ENCODE results near the gene GUK1. TPM values are rescaled to one million over a fixed set of nuclear protein-coding genes. Genes with fewer than 3 reads are reported as not detected.

GUK1 gene
- total and polyA plus RNA-seq, 2 of the 4 experiments (the other 2 are of a cell fraction), result 465 to 548 TPM

- no peaks in the 10 kb centered on the region for H3K27me3 ChIP-seq (ENCODE audit: control insufficient read depth, insufficient read depth, low read length)
- H3K4me3 ChIP-seq (ENCODE audit: insufficient read depth, low read depth, low read length), result no peak overlapping the region
- no peak overlapping the region for H2BK5ac ChIP-seq (ENCODE audit: low read depth, low read length, poor library complexity, severe bottlenecking)
- no peak overlapping the region for H4K91ac ChIP-seq (ENCODE audit: insufficient read depth, low read depth, low read length)
- H2AK9ac ChIP-seq (replicated peaks; ENCODE audit: low read depth, low read length, poor library complexity), result no peak overlapping the region
- H3K23ac ChIP-seq (ENCODE audit: low read depth, low read length), result no peak overlapping the region
- H3K79me1 ChIP-seq (ENCODE audit: low read depth in 1 of 2, low read length in 2 of 2), result peaks cover 5 to 62% of the 10 kb centered on the region in 2 experiments; a peak in 3 of 4 replicates
- DNase-seq (no peak), ATAC-seq (ENCODE audit: low read depth) (no peak)
- H3K4me2 ChIP-seq (ENCODE audit: low read depth, low read length), result no peak overlapping the region
- H3K27ac ChIP-seq (ENCODE audit: insufficient read depth, low read length), result no peak overlapping the region
- no peak overlapping the region for H3K14ac ChIP-seq (replicated peaks; ENCODE audit: low read depth, low read length)
- no peak overlapping the region for H2BK15ac ChIP-seq (ENCODE audit: low read depth, low read length)
- peaks cover 94% of the 10 kb centered on the region for H4K20me1 ChIP-seq (ENCODE audit: insufficient read depth, low read length)
- no peak overlapping the region for H2BK20ac ChIP-seq (ENCODE audit: low read depth, low read length)
- H2AK5ac ChIP-seq (ENCODE audit: low read depth, low read length), result no peak overlapping the region
- peaks cover 57% of the 10 kb centered on the region for H3K36me3 ChIP-seq (ENCODE audit: control insufficient read depth, insufficient read depth, low read length)
- H3K9me1 ChIP-seq (ENCODE audit: insufficient read depth, low read length), result peaks cover 19% of the 10 kb centered on the region
- no peak overlapping the region for H3K9ac ChIP-seq (ENCODE audit: low read depth, low read length)
- no peak overlapping the region for H3K4ac ChIP-seq (ENCODE audit: low read depth, low read length)
- H2BK120ac ChIP-seq (ENCODE audit: low read depth, low read length), result no peak overlapping the region
- no peak overlapping the region for H4K8ac ChIP-seq (ENCODE audit: low read depth in 2 of 2, low read length in 2 of 2)
- intact Hi-C loops (cut with micrococcal nuclease) (no loop called here), dilution Hi-C loops (cut with HindIII; ENCODE audit: low sequenced_read_pairs, unreplicated experiment) (no loop called here), in situ Hi-C loops (cut with MboI; ENCODE audit: low sequenced_read_pairs) (no loop called here)
- ChIA-PET POLR2A (ENCODE audit: unreplicated experiment) (no interaction called here), CTCF (no interaction called here)
- 0 out of 2 replicates have a peak, but pooled peaks cover 5% of the 10 kb centered on the region for H3K4me1 ChIP-seq (ENCODE audit: control insufficient read depth, insufficient read depth, low read length)
- no peak overlapping the region for H3K56ac ChIP-seq (ENCODE audit: extremely low read depth, insufficient read depth, low read length)
- no TSS peak for BruUV-seq (replicated peaks)
- 98% methylated on average over 7 of the region's 34 CpGs; no CpG with 5 or more reads in 1 of the 2 experiments for WGBS, 2 experiments (ENCODE audit: extremely low coverage in 2 of 2, insufficient read length in 1 of 2)
- TF ChIP-seq POLR2A (IDR thresholded peaks at IDR 0.05; ENCODE audit: low read depth, low read length) (no peak), FOS (IDR thresholded peaks at IDR 0.05; ENCODE audit: low read depth, low read length) (no peak), MXI1 (IDR thresholded peaks at IDR 0.05; ENCODE audit: borderline replicate concordance, low read depth, low read length) (no peak), MAZ (IDR thresholded peaks at IDR 0.05; ENCODE audit: borderline replicate concordance, low read depth, low read length) (no peak), NFE2L2 (IDR thresholded peaks at IDR 0.05; ENCODE audit: low read depth, low read length) (no peak), SMC3 (IDR thresholded peaks at IDR 0.05; ENCODE audit: low read depth, low read length) (no peak), RFX5 (IDR thresholded peaks at IDR 0.05; ENCODE audit: low read depth, low read length) (no peak), RAD21 (IDR thresholded peaks at IDR 0.05; ENCODE audit: low read length) (no peak), BHLHE40 (IDR thresholded peaks at IDR 0.05; ENCODE audit: low read depth, low read length) (no peak), CEBPB (IDR thresholded peaks at IDR 0.05; ENCODE audit: low read depth, low read length) (no peak), RCOR1 (IDR thresholded peaks at IDR 0.05; ENCODE audit: insufficient replicate concordance, low read length) (no peak), CTCF (conservative IDR thresholded peaks at IDR 0.05; ENCODE audit: low read depth, low read length) (no peak), CHD1 (IDR thresholded peaks at IDR 0.05; ENCODE audit: low read depth, low read length) (no peak), MAFK (IDR thresholded peaks at IDR 0.05; ENCODE audit: low read depth, low read length) (no peak)
- TF ChIP-seq, protein P1, sequence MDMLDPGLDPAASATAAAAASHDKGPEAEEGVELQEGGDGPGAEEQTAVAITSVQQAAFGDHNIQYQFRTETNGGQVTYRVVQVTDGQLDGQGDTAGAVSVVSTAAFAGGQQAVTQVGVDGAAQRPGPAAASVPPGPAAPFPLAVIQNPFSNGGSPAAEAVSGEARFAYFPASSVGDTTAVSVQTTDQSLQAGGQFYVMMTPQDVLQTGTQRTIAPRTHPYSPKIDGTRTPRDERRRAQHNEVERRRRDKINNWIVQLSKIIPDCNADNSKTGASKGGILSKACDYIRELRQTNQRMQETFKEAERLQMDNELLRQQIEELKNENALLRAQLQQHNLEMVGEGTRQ (IDR thresholded peaks at IDR 0.05; ENCODE audit: low read depth, low read length), result no peak
- TF ChIP-seq, protein P2, sequence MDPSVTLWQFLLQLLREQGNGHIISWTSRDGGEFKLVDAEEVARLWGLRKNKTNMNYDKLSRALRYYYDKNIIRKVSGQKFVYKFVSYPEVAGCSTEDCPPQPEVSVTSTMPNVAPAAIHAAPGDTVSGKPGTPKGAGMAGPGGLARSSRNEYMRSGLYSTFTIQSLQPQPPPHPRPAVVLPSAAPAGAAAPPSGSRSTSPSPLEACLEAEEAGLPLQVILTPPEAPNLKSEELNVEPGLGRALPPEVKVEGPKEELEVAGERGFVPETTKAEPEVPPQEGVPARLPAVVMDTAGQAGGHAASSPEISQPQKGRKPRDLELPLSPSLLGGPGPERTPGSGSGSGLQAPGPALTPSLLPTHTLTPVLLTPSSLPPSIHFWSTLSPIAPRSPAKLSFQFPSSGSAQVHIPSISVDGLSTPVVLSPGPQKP (IDR thresholded peaks at IDR 0.05; ENCODE audit: borderline replicate concordance, low read depth, low read length), result no peak
- no peak overlapping the region for H3K18ac ChIP-seq (ENCODE audit: low read depth, low read length)
- peaks cover 9% of the 10 kb centered on the region; the same call in 1 of the 2 replicates for H3K9me3 ChIP-seq (ENCODE audit: control insufficient read depth, insufficient read depth, low read length)
- no peak overlapping the region for H4K5ac ChIP-seq (ENCODE audit: low read depth, low read length)
- H2AFZ ChIP-seq (replicated peaks; ENCODE audit: low read length, poor library complexity), result peak overlapping the region; percentile 48
Measured at GRCh38 chr1:228097333-228098081, 42.6 kb upstream of the GUK1 start.
